Ovary (tissue), 9 donors: ENCODE data around the gene MALRD1. TPM values are rescaled to one million over a fixed set of nuclear protein-coding genes. Genes with fewer than 3 reads are reported as not detected.

Experiments
- DNase-seq, 5 donors: peaks; one replicate each; pipeline ENCODE4 v3.0.0-alpha.2; 2019 to 2020
- H3K27ac ChIP-seq, 2 donors: fragments of 200-600 bp; one replicate each; pipeline versions ENCODE4 v1.5.1 to v1.8.0; 2019 to 2022
- H3K27me3 ChIP-seq: fragments of 200-600 bp; one replicate; pipeline ENCODE4 v1.8.0; 2022
- H3K36me3 ChIP-seq: fragments of 200-600 bp; sonication (generic); one replicate; pipeline ENCODE4 v1.5.1; 2019
- H3K4me1 ChIP-seq: one replicate; pipeline ENCODE4 v1.8.1; 2013; ENCODE audit warnings: mild to moderate bottlenecking, moderate library complexity; ENCODE audit not compliant: insufficient read depth
- H3K4me3 ChIP-seq: fragments of 200-600 bp; sonication (generic); one replicate; pipeline ENCODE4 v1.5.1; 2017
- H3K9me3 ChIP-seq, 2 donors: fragments of 200-600 bp in 1 of 2; sonication (generic) in 1 of 2; one replicate each; pipeline versions ENCODE4 v1.5.1 to v1.8.1; 2013 to 2019; ENCODE audit warnings: mild to moderate bottlenecking in 1 of 2, moderate library complexity in 1 of 2
- CTCF ChIP-seq, 3 donors: fragments of 450-650 bp in 2 of 3; fragments of 200-600 bp in 1 of 3; IDR thresholded peaks; one replicate each; pipeline versions ENCODE4 v1.5.1 to v1.8.0; 2016 to 2022; ENCODE audit warnings: antibody characterized with exemption in 3 of 3, mild to moderate bottlenecking in 1 of 3
- EP300 ChIP-seq: sonication (generic); formaldehyde crosslinking; IDR thresholded peaks from one replicate; pipeline ENCODE4 v1.6.1; 2017; ENCODE audit warnings: antibody characterized with exemption
- POLR2A ChIP-seq: fragments of 450-650 bp; IDR thresholded peaks from one replicate; pipeline ENCODE4 v1.6.1; 2017; ENCODE audit warnings: antibody characterized with exemption, mild to moderate bottlenecking, moderate library complexity
- WGBS, 3 donors: extraction: QIAGEN DNeasy Blood & Tissue Kit in 1 of 3; methylation state at CpG; one replicate each; pipeline versions ENCODE4 v1.1.5 to v1.1.7; 2013 to 2017; 5-methylcytosine and 5-hydroxymethylcytosine counted together
- intact Hi-C, 4 donors: fragments of 100-400 bp; cut with DNase I; formaldehyde crosslinking; loops; one replicate each; pipeline versions ENCODE4 v1.11.0 to v1.15.1; 2022 to 2023
- polyA plus RNA-seq, 2 donors: library from polyadenylated mRNA; stranded (reverse); fragments of 200-250 nt in 1 of 2; fragments of 350-450 nt in 1 of 2; fragmentation: Illumina TruSeq in 1 of 2; extraction: RNeasy Lipid Tissue Mini Kit (QIAGEN cat#74804) in 1 of 2; gene quantifications; one replicate each; pipeline ENCODE4 v1.2.3, GENCODE V29; 2013 to 2014
- small RNA-seq: library from RNA; depleted of rRNA; stranded (forward); fragments of <200 nt; gene quantifications from one replicate; pipeline ENCODE3, GENCODE V24; 2016
- total RNA-seq, 7 donors: library from RNA; depleted of rRNA in 2 of 7; stranded (reverse); fragments of >200 nt in 2 of 7; fragmentation: NEBNext Ultra II Directional in 3 of 7; extraction: Animal tissue kit (Norgen Biotek cat#: 25700) in 3 of 7; gene quantifications; one replicate each; pipeline versions ENCODE4 v1.1.0 to v1.2.4, GENCODE V29; 2016 to 2023
- donor health status: DM: no; HTN: no; CAD: no; lungs with moderate emphysema.
- donor health status: DM: no; HTN: no; CAD: no.
- donor health status: Bipolar disorder and iron deficiency.
- donor health status: DM: yes; HTN: yes; CAD: no.
- donor health status: DM: no; HTN: no; CAD: no.
- donor health status: DM: yes; HTN: yes; CAD: no.

MALRD1 gene
- total and polyA plus RNA-seq, 9 donors, result 0.56 to 12.1 (median 1.9) TPM

GRCh38 chr10:19782430-19783089, 734.0 kb downstream of the MALRD1 start:
- Histone ChIP-seq H3K27ac (no peak overlapping the region), H3K27me3 (no peaks in the 10 kb centered on the region), H3K4me1 (no peaks in the 10 kb centered on the region), H3K36me3 (no peaks in the 10 kb centered on the region), H3K9me3 (no peaks in the 10 kb centered on the region), H3K4me3 (no peak overlapping the region)
- intact Hi-C loops, result no loop called here
- no peak for TF ChIP-seq EP300
- no peak for TF ChIP-seq POLR2A
- TF ChIP-seq CTCF (IDR thresholded peaks at IDR 0.05), result no peak
- no peak for DNase-seq
- WGBS, 3 donors, result 78 to 88% (median 82%) methylated on average over 6 of the region's 6 CpGs

- Histone ChIP-seq H3K27ac (no peak overlapping the region), H3K4me3 (no peak overlapping the region), H3K27me3 (no peaks in the 10 kb centered on the region), H3K4me1 (no peaks in the 10 kb centered on the region), H3K36me3 (no peaks in the 10 kb centered on the region), H3K9me3 (no peaks in the 10 kb centered on the region)
- TF ChIP-seq CTCF (IDR thresholded peaks at IDR 0.05), result no peak
- no peak for DNase-seq
- 91 to 96% (median 95%) methylated on average over 4 of the region's 4 CpGs for WGBS, 3 donors
- intact Hi-C loops, result no loop called here
Measured at GRCh38 chr10:19783721-19784120, 735.1 kb downstream of the MALRD1 start.

Small RNA genes within 50 kb of the gene (small RNA-seq; reads per million reads assigned to genes)
- gene AL354695.1, result not detected
- not detected for gene HMGN1P20
- gene RF00012, result not detected
- 55.1 reads per million, percentile 90 among the genes with 10 or more reads in this experiment for gene RNA5SP303
